Stimulated activated CD4-positive, alpha-beta T cell treated with anti-CD3 and anti-CD28 coated beads, Interleukin-2, amount 100 ng/mL, for 24 hours (primary cell): ENCODE measurements around the gene TMLHE.
"Not testable (repeated sequence)": the region's sequence is repeated elsewhere in the genome, so short reads cannot be mapped to it uniquely, and the experiment has no call there.

Experiments used
- DNase-seq, 2 donors: peaks; one replicate each; pipeline ENCODE4 v3.0.0-alpha.2; 2020

Gene TMLHE, protein sequence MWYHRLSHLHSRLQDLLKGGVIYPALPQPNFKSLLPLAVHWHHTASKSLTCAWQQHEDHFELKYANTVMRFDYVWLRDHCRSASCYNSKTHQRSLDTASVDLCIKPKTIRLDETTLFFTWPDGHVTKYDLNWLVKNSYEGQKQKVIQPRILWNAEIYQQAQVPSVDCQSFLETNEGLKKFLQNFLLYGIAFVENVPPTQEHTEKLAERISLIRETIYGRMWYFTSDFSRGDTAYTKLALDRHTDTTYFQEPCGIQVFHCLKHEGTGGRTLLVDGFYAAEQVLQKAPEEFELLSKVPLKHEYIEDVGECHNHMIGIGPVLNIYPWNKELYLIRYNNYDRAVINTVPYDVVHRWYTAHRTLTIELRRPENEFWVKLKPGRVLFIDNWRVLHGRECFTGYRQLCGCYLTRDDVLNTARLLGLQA

DNA sequence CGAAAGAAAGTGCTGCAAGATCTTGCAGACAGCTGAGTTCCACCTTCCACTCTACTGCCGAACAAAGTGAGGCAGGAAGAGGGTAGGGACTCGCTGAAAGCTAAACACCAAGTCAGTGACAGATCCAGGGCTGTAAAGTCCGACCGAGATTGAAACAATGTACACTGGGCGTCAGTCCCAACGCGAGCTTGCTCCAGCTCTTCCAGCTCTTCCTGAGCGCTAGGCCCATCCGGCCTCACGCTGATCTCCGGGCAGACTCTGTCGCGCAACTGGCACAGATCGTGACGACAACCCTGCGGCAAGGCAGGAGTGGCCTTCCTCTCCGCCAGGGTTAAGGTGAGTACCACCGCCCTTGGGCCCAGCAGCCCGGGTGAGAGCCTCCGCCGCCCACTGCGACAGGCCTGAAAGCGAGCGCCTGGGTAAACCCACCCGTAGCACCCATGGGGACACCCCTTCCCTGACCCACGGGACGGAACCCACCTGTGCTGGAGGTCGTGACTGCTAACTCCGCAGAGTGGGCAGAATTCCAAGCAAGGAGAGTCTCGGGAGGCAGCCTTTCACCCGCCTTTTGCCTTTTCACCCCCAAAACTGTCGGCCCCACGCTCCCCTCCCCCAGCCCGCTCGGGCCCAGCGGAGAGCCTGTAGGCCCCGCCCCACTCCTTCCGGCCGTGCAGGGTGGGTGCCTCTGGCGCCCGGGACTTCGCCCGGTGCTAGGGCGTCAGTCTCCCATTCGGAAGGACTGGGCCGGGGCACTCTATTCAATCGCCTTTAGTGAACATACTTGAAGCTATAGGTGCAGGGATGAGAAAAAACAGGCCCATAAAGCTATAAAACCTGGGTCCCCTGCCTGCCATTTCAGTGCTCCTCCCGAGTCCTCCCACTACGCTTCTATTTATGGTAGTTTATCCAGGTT, at the start of gene TMLHE, which contains the start of gene SPRY3:
Gene TMLHE, minus strand, starts transcription at position 641 of the 913 bp plus-strand sequence. CDS start 67,676 bp downstream, outside the sequence.
Gene SPRY3, plus strand, starts transcription at position 275 of the 913 bp plus-strand sequence.
- DNase-seq: peak; percentile 66 to 76

DNA sequence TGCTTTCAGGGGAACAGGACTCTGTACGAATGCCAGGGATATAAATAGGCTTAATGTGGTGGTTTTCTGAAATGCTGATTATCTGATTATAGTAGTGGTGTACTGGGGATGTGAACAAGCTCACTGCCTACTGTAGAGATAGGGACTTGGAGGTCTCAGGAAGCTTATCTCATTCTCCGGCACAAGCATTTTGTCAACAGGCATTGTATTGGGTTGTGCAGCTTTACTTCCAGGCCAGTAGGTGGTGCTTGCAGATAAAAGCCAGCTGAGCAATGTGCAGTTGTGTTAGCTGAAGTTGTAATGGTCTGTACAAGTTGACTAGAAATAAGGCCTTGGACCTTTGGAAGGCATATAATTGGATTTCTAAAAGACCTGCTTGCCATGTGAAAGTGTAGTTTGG, 49.5 kb upstream of the TMLHE start:
- no peak for DNase-seq

DNA sequence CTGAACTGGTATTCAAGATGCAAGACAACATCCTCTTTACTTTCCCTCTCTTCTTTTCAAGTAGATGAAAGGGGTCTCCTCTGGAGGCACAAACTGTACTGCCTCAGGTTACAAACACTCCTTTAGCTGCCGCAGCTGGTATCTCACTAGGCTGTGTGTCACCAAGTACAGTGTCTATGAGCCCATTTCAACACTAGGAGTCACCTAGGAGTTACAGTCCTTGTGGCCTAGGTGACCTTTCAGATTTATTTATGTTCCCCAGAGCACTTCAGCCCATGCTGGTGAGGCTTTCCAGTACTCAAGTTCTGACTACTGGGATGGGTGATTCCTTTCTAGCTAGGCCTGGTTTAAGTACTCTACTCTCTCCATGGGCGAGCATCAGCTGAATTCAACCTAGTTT, 32.4 kb upstream of the TMLHE start:
- no peak for DNase-seq

DNA sequence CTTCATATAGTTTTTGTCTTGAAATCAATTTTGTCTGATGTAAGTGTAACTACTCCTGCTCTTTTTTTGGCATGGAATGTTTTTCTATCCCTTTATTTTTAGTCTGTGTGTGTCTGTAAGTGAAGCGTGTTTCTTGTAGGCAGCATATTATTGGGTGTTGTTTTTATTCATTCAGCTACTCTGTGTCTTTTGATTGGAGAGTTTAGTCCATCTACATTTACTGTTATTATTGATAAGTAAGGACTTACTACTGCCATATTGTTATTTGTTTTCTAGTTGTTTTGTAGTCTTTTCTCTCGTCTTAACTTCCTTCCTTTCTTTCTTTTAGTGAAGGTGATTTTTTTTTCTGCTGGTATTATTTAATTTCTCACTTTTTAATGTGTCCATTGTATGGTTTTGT, 30.5 kb upstream of the TMLHE start:
- no peak for DNase-seq

DNA sequence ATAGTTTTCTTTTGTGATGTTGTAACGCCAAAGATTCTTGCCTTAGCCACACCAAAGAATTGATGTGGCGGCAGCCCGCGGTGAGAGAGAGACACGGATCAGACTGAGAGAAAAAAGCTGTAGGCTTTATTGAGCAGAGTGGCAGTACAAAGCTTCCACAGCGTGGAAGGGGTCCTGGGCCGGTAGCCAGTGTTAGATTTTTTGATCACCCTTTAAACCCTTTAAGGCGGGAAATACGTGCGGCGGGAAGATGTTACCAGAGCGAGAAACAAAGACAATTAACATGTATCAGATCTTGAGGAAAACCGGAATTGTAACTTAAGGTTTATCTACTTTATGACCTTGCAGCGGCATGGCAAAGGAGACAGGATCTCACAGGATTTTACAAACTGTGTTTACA, 28.6 kb upstream of the TMLHE start:
- DNase-seq: peak in 1 of 2 donors; percentile 4

DNA sequence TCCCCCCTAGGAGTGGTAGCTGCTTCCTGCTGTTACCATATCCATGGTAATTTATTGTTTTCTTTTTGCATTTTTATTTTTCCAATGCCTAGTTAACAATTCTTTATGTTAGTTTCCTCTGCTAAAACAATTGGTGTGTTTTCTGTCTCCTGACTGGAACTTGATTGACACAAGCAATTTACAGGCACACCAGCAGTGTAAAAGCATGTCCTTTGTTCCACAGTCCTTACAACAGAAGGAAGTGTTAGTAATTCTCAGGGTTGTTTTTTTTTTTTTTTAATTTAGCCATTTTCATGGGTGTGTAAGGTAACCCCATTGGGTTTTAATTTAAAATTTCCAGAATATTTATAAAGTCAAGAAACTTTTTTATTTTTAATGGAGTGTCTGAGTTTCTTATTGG, 25.0 kb upstream of the TMLHE start:
- no peak for DNase-seq

DNA sequence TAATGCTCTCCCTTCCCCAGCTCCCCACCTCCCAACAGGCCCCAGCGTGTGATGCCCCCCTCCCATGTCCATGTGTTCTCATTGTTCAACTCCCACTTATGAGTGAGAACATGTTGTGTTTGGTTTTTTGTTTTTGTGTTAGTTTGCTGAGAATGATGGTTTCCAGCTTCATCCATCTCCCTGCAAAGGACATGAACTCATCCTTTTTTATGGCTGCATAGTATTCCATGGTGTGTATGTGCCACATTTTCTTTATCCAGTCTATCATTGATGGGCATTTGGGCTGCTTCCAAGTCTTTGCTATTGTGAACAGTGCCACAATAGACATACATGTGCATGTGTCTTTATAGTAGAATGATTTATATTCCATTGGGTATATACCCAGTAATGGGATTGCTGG, 22.3 kb upstream of the TMLHE start:
- DNase-seq: not testable (repeated sequence)

DNA sequence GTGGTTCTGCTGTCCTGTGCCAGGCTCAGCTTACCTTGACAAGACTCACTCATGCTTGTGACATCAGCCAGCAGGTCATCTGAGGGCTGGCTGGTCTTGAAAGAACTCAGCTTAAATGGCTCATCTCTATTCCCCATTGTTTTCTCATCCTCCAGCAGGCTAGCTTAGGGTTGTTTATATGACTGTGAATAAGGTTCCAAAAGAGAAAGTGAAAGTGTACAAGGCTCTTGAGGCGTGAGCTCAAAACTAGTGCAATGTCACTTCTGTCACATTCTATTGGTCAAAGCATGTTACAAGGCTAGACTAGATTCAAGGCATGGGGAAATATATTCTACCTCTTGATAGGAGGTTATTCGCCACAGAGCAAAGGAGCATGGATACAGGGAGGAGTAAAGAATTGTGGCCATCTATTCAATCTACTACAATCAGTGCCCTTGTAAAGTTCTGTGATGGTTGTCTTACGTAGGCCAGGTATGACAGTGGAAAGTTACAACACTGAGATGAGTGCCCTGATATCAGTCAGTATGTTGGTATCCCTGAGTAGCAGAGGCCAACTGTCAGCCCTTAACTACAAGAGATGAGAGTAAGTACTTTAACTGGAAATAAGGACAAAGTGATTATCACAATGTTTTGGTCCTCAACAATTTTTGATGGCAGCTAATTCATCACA, 19.8 kb upstream of the TMLHE start:
- no peak for DNase-seq

DNA sequence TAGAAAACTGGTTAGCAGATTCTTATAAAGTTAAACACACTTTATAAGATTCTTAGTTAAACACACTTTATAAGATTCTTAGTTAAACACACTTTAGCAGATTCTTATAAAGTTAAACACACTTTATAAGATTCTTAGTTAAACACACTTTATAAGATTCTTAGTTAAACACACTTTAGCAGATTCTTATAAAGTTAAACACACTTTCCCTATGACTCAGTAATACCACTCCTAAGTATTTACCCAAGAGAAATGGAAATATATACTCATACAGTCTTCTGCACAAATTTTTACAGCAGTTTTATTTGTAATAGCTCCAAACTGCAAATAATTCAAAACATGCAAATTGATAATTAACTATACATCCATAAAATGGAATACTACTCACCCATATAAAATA, 7.4 kb upstream of the TMLHE start:
- not testable (repeated sequence) for DNase-seq

DNA sequence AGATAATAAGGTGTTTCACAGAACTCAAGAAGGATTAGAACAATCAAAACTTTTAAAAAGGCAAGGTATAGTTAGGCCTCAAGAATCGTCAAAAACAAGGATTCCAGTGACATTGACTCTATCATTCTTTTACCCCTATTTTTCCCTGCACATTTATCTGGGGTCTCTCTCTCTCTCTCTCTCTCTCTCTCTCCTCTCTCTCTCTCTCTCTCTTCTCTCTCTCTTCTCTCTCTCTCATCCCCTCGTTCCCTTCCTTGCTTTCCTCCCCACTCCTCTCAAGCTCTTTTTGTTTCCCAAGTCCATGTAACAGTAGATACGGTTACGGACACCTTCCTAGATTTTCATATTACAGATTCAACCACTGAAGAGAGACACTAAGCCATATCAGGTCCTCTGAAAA, 3.2 kb upstream of the TMLHE start:
- DNase-seq: no peak

DNA sequence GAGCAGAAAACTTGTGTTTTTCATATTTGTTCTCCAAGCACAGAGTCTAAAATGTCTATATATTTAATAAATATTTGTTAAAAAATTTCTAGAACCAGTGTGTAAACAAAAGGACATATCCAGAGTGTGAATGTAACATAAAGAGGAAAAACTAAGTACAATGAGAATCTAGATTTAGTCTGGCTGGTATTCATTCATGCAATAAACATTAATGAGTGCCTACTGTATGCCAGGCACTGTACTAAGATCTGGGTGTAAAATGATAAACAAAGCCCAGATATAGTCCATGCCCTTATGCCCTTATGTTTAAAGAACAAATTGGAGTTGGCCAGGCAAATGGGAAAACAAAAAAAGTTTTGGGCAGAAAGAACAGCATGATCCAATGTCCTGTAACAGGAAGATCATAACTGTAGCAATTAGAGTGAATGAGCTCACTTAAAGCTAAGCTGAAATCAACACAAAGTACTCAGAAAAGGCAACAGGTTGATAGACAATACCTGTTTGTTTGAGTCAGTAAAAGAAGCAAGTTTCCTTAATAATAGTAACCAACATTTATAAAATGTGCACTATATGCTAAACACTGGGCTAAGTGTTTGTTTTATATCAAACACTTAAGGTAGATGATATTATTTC, 1.3 kb upstream of the TMLHE start:
- DNase-seq: no peak

DNA sequence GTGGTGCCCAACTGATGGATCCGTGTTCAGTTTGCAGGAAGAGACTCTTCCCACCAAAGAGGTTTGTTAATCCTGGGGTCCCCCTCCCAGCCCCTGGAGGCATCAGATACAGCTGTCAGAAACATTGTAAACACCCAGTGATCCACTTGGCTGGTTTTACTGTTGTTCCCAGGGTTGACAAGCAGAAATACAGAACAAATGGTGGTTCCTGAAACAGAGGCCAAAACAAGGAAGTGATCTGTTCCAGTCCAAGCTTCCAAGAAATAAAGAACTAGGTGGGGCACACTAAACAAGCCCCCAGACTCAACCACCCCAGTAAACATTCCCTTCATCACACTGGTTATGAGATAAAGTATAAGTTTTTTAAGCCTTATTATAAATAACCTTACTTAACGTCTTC, 1.4 kb downstream of the TMLHE start:
- DNase-seq: no peak

DNA sequence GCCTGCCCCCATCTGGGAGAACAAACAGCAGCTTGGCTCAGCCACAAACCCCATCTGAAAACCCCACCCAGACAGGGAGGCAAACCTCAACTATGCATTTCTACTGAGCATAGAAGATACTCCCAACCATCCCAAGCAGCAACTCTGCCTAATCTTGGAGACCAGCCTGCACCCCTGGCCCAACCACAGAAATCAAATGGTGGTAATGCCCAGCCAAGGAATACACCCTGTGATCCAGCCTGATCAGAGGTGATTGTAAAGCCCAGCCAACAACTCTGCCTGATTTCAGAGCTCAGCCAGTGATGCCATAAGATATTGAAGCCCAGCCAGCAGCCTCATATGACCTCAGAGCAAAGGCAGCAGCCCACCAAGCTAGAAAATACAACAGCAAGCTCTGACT, 19.8 kb downstream of the TMLHE start:
- DNase-seq: no peak

DNA sequence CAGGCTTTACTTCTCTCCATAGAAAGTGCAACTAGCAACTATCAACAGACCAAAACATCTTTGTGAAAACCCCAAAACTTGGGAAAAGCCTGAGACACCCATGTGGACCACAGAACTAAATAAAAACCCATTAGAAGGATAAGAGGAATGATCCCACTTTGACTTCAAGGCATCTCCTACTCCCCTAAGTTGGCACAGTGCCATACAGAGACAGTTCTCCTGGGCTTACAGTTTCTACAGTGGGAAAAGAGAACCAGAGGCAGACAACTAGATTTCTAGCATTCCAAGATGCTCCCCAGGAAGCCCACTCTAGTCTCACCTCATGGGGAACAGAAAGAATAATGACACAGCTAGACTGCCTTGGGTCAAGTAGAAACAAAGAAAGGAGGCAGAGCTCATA, 20.4 kb downstream of the TMLHE start:
- DNase-seq: no peak

DNA sequence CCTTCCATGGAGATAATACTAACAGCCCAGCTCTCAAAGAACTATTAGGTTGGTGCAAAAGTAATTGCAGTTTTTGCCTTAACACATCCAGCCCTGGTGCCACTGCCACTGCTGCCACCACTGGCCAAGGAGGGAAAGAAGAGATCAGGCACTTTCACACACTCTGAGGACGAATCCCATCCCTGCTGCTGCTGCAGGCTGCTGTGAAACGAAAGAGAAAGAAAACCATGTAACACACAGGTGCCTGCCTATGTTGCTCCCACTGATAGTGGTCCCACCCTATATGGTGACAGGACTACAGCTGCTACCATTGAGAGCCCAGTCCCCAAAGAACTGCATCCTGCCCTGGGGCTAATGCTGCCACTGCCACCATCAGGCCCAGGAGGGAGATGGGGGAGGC, 35.1 kb downstream of the TMLHE start:
- no peak for DNase-seq

DNA sequence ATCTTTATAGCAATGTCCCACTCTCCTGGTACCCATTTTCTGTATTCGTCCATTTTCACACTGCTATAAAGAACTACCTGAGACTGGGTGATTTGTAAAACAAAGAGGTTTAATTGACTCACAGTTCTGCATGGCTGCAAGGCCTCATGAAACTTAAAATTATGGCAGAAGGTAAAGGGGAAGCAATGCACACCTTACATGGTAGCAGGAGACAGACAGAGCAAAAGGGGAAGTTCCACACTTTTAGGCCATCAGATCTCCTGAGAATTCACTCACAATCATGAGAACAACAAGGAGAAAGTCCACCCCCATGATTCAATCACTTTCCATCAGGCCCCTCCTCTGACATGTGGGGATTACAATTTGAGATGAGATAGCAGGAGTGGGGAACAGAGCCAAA, 49.7 kb downstream of the TMLHE start:
- no peak for DNase-seq

DNA sequence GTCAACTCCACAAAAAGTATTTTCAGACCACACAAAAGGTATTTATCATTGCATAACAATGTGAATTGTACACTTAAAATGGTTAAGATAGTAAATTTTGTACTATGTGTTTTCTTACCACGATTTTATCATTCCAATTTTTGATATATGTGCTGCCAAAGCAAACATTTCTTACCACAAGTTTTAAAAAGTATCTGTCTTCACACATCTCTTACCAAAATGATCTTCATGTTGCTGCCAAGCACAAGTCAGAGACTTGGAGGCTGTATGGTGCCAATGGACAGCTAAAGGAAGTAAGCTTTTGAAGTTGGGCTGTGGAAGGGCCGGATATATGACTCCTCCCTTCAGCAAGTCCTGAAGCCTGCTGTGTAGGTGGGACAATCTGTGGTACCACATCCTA, 67.9 kb downstream of the TMLHE start:
- no peak for DNase-seq

DNA sequence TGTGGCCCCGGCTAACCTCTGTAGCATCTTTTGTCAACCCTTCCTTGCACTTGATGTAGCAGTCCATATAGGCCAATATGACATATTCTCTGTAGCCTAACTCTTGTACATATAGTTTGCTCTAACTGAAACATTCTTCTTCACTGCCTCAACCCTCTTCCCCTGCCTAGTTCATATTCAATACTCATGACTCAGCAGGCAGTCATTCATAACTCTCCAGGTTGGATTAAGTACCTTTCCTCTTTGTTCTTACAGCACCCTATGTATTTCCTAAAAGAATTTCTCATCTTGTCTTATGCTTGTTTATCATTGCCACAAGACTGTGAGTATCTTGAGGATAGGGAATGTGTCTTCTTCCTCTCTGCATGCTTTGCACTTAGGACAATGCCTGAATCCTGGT, 76.9 kb downstream of the TMLHE start:
- DNase-seq: no peak

DNA sequence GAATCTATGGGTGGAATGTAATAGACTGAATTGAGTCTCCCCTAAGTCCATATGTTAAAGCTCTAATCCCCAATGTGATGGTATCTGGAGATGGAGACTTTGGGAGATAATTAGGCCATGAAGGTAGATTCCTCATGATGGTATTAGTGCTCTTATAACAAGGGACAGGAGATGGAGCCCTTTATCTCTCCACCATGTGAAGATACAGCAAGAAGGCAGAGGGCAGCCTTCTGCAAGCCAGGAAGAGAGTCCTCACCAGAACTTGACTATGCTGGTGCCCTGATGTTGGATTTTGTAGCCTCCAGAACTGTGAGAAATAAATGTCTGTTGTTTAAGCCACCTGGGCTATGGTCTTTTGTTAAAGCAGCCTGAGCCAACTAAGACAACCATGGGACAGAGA, 78.0 kb downstream of the TMLHE start:
- no peak for DNase-seq

DNA sequence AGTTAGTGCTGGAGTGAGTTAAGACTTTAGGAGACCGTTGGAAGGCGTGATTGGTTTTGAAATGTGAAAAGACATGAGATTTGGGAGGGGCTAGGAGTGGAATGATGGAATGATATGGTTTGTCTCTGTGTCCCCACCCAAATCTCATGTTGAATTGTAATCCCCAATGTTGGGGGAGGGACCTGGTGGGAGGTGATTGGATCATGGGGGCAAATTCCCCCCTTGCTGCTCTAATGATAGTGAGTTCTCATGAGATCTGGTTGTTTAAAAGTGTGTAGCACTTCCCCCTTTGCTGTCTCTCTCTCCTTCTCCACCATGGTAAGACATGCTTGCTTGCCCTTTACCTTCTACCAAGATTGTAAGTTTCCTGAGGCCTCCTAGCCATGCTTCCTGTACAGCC, 85.7 kb downstream of the TMLHE start:
- not testable (repeated sequence) for DNase-seq

DNA sequence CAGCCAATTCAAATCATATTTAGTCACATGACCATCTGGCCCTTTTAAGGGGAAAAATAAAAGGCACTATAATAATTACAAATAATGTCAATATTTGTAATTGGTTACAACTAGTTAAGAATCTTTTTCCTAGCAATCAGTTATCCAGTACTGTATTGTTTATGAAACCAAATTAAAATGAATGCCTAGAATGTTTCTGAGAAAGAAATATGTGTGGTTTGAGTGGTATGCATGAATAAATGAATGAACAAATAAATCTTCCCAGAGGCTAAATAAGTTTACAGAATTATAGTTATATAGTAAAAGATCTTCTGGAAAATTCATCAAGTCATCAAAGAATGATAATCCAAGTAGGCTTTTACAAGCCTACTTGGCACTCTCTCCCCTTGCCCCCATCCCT, 98.5 kb downstream of the TMLHE start:
- no peak for DNase-seq

DNA sequence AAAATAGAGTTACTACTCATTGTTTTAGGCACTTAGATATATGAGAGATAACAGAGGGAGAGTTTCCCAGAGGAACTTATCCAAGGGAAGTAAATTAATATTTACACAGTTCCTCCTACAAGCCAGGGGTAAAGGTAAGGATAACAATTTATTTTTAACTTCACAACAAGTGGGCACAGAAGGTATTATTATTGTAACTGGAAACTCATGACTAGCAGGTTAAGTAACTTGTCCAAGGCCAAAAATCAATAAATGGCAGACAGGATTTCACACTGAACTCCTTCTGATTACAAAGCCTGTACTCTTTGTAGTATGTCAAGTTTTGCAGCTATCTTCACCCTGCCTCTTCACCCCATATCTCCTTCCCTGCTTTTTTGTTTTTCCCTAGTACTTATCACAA, 107.5 kb downstream of the TMLHE start:
- DNase-seq: no peak

DNA sequence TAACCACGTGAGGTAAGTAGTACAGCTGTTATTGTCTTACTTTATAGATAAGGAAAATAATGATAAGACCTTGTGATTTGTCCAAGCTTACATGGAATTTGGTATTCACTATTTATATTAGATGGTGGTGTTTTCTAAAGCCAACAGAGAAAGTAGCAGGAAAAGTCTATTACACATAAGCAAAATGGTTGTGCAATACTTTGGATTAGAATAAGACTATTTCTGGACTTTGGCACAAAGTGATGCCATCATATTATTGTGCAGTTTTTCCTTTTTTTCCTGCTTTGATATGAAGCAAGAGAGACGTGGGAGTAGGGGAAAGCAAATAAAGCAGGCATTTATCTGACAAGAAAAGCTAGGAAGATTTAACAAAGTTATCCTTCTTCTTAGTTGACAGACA, 117.6 kb downstream of the TMLHE start:
- DNase-seq: not testable (repeated sequence)
